Activated CD8-positive, alpha-beta memory T cell treated with anti-CD3 and anti-CD28 coated beads for 1 hour (primary cell): ENCODE data around the gene SPIRE2.
"Not testable (repeated sequence)": the region's sequence is repeated elsewhere in the genome, so short reads cannot be mapped to it uniquely, and the experiment has no call there.

Experiments used
- DNase-seq, 2 donors: peaks; one replicate each; pipeline ENCODE4 v3.0.0-alpha.2; 2020; ENCODE audit warnings: low read depth in 1 of 2; ENCODE audit errors: extremely low read depth in 1 of 2

SPIRE2 gene

GRCh38 chr16:89836484-89836883 lies 8.2 kb downstream of the SPIRE2 start:
- DNase-seq, result not testable (repeated sequence)

- no peak for DNase-seq
These were observed 8.8 kb downstream of the SPIRE2 start for GRCh38 chr16:89837014-89837546.

- peak; percentile 42 to 47 for DNase-seq
These were observed 13.0 kb downstream of the SPIRE2 start for GRCh38 chr16:89841275-89841674.

- DNase-seq, result no peak
These were observed 14.5 kb downstream of the SPIRE2 start for GRCh38 chr16:89842471-89843408.

- DNase-seq, result no peak
These were observed 15.4 kb downstream of the SPIRE2 start for GRCh38 chr16:89843409-89844350.

GRCh38 chr16:89844739-89845339 lies 16.6 kb downstream of the SPIRE2 start:
- DNase-seq, result no peak

GRCh38 chr16:89845417-89845816 lies 17.1 kb downstream of the SPIRE2 start:
- DNase-seq, result no peak

- DNase-seq, result no peak
These were observed 19.0 kb downstream of the SPIRE2 start for GRCh38 chr16:89847051-89847939.

- DNase-seq, result no peak
These were observed 19.6 kb downstream of the SPIRE2 start for GRCh38 chr16:89847940-89848297.

GRCh38 chr16:89848974-89849373 lies 20.7 kb downstream of the SPIRE2 start:
- no peak for DNase-seq

GRCh38 chr16:89853306-89853993 lies 25.2 kb downstream of the SPIRE2 start:
- DNase-seq, result no peak

GRCh38 chr16:89855301-89855945 lies 27.1 kb downstream of the SPIRE2 start:
- DNase-seq, result no peak

- DNase-seq, result no peak
These were observed 27.7 kb downstream of the SPIRE2 start for GRCh38 chr16:89855986-89856385.

GRCh38 chr16:89858973-89859614 lies 30.8 kb downstream of the SPIRE2 start:
- no peak for DNase-seq

GRCh38 chr16:89859615-89860007 lies 31.3 kb downstream of the SPIRE2 start:
- no peak for DNase-seq

GRCh38 chr16:89860747-89861304 lies 32.6 kb downstream of the SPIRE2 start:
- peak; percentile 39 to 61 for DNase-seq

GRCh38 chr16:89861648-89862047 lies 33.4 kb downstream of the SPIRE2 start:
- DNase-seq, result no peak

GRCh38 chr16:89862732-89863131 lies 34.5 kb downstream of the SPIRE2 start:
- no peak for DNase-seq
